ENCODE measurements around the gene MAGEA10.
"Not testable (repeated sequence)": the region's sequence is repeated elsewhere in the genome, so short reads cannot be mapped to it uniquely, and the experiment has no call there.

Gene MAGEA10

GRCh38 chrX:152131525-152131924 lies 6.9 kb downstream of the MAGEA10 start:
- Mint-ChIP-seq H3K4me3 (no peak overlapping the region), H3K27ac (no peak overlapping the region), H3K4me1 (no peaks in the 10 kb centered on the region), H3K36me3 (no peaks in the 10 kb centered on the region), H3K9me3 (no peaks in the 10 kb centered on the region)
- no peak for ATAC-seq
- no peak for DNase-seq (ENCODE audit: low spot score in 2 of 2)

GRCh38 chrX:152129069-152129844 lies 9.1 kb downstream of the MAGEA10 start:
- H3K27ac Mint-ChIP-seq; ATAC-seq; H3K4me3 Mint-ChIP-seq; H3K36me3 Mint-ChIP-seq; DNase-seq (ENCODE audit: low spot score in 2 of 2); H3K4me1 Mint-ChIP-seq; H3K9me3 Mint-ChIP-seq: not testable (repeated sequence)

DNA sequence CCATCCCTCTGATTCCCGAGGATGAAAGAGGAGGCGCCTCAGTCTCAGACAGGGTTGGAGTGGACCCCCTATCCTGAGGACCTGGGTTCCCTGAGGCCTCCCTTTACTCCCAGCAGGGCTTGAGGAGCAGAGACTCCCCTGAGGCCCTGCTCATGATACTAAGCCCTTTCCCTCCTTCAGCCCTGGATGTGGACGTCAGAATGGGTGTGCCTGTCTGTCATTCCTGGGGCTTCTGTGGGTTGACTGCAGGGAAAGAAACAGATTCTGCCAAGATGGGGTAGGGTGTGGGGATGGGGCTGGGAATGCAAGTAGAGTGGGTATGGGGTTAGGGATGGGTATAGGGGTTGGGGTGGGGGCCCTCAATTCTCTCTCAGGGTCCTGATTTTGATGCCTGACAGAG lies 21.1 kb downstream of the MAGEA10 start:
- Mint-ChIP-seq H3K27ac (no peak overlapping the region), H3K9me3 (no peaks in the 10 kb centered on the region), H3K4me1 (no peaks in the 10 kb centered on the region), H3K36me3 (no peaks in the 10 kb centered on the region), H3K4me3 (no peak overlapping the region)
- DNase-seq (ENCODE audit: low spot score in 2 of 2) = no peak
- no peak for ATAC-seq

DNA sequence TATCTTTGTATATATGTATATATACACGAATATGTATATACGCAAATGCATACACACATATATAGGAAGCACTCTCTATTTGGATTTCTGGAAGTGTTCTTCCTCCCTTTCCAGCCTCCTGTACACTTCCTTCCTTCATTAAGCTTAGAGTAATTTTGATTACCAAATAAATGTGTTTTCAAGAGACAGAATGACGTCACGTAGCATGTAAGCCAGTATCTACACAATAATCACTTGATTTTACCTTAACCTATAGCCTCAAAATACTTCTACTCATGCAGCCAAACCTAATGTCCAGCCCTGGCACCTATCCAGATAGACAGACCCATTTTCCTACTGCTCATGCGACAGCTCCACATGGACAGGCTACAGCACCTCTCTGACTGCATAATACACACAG lies 29.9 kb downstream of the MAGEA10 start:
- ATAC-seq (no peak), DNase-seq (ENCODE audit: low spot score in 2 of 2) (no peak)
- Mint-ChIP-seq H3K36me3 (no peaks in the 10 kb centered on the region), H3K4me3 (no peak overlapping the region), H3K27ac (no peak overlapping the region), H3K4me1 (no peaks in the 10 kb centered on the region), H3K9me3 (peaks cover 5% of the 10 kb centered on the region)

- no peaks in the 10 kb centered on the region for H3K4me1 Mint-ChIP-seq
- H3K4me3 Mint-ChIP-seq = no peak overlapping the region
Measured at GRCh38 chrX:152103866-152104265, 34.5 kb downstream of the MAGEA10 start.

DNA sequence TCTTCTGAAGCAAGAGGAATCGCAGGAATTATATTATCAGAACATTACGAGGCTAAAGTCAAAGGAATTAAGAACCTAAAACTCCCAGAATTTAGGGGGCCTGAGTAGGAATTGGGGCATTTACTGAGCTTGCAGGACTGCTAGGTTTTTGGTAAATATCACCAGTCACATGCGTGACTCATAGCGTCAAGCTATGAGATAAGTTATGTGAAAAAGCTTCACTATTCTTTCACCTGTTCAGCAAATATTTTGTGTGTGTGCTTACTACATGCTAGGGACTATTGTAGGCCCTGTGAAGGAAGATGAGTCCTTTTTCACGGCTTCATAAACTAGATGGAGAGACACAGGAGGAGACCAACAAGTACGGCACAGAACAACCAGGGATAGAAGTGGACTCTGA lies 52.2 kb downstream of the MAGEA10 start:
- no peak for ATAC-seq
- no peak overlapping the region for H3K27ac Mint-ChIP-seq
- DNase-seq (ENCODE audit: low spot score in 2 of 2) = no peak
- no peak overlapping the region for H3K4me3 Mint-ChIP-seq
- H3K4me1 Mint-ChIP-seq = no peaks in the 10 kb centered on the region
- H3K9me3 Mint-ChIP-seq = no peaks in the 10 kb centered on the region
- H3K36me3 Mint-ChIP-seq = no peaks in the 10 kb centered on the region

More at GRCh38 chrX:152103866-152104265, 34.5 kb downstream of the MAGEA10 start:
- DNase-seq (ENCODE audit: low spot score in 2 of 2) (no peak), ATAC-seq (no peak)
- Mint-ChIP-seq H3K36me3 (no peaks in the 10 kb centered on the region), H3K27ac (no peak overlapping the region), H3K9me3 (peaks cover 3% of the 10 kb centered on the region)

Measured in stimulated activated effector memory CD8-positive, alpha-beta T cell treated with anti-CD3 and anti-CD28 coated beads, Interleukin-12 subunit alpha, Interleukin-12 subunit beta, amount 100 ng/mL, for 72 hours (primary cell).